CD1c-positive myeloid dendritic cell (primary cell): Measurements from ENCODE around the gene LEMD1.
A peak's percentile ranks its signal among the peaks of the same experiment; 100 is the strongest.

Experiments used
- DNase-seq: peaks from one replicate; pipeline ENCODE4 v3.0.0-alpha.2; 2016; ENCODE audit errors: extremely low spot score

Gene LEMD1

GRCh38 chr1:205421798-205422197 lies at the start of gene LEMD1:
LEMD1 (minus strand) TSS chr1:205422056; CDS start chr1:205420536, 1,520 bp downstream.
- no peak for DNase-seq

GRCh38 chr1:205470131-205470530 lies 48.3 kb upstream of the LEMD1 start:
- no peak for DNase-seq

DNA sequence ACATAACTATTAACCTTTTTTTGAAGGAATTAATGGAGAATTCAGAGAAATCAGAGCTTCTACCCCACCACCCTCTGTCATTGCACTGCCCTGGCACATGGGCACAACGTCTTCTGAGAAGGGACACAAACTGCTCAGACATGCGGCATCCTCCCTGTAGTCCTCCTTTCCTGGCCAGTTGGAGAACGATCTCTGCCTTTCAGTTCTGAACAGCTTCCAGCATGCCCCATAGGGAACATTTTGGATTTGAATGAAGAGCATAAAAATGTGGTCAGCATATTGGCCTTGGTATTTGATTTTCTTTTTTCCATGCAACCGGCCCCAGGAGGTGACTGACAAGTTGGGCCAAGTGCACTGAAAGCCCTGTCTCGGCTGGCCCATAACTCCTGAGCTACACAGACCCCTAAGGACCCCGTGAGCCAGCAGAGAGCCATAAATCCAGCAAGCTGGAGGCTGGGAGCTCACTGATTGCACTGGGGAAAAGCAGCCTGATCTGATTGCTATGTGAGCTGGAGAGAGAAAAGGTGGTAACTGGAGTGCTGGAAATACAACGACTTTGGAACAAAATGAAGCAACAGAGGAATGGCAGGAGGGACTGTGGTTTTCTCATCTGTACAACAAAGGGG lies 44.9 kb upstream of the LEMD1 start:
- no peak for DNase-seq

DNA sequence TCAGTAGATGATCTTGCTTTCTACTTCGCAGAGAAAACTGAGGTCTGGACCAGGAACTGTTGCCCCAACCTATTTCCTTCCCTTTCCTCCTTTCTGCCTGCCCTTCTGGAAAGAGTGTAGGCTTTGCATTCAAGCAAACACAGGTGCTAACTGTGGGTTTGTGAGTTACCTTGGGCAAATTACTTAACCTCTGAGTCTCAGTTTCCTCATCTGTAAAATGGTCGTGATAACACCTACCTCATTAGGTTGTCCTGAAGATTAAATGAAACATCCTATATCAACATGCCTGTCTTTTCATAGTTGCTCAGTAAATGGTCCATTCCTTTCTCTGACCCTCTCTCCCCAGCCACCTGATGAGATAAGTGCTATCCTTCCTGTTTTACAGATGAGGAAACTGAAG lies 43.5 kb upstream of the LEMD1 start:
- no peak for DNase-seq

DNA sequence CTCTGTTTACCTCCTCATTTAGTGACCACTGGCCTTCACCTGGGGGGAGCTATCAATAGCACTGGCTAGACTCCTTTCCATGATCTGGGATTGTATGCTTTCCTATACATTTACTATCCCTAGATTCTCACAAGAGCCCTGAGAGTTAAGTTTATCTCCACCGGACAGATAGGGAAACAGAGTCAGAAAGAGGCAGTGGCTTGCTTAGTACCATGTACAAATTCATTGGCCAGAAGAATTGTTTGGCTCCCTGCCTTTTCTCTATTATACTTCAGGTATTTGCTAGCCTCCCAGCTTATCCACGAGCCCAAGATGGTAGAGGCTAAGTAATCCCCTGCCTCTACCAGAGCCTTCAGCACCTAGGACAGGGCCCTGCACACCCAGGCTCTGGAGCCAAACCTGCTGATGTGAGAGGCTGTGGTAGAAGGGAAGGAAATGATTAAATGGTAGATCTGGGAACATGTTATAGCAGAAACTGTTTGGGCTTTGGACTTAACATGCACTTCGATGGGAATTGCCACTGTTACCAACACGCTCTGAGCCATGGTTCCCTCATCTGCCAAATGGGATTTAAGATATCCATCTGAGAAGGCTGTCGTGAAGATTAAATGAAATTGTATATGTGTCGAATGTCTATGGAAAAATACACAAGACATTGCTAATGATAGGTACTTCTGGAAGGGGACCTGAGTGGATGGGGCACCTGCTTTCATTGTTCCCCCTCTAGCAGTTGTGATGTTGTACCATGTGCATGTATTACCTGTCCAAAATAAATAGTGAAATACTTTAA lies 37.1 kb upstream of the LEMD1 start:
- peak; percentile 17 for DNase-seq

GRCh38 chr1:205456868-205457745 lies 35.3 kb upstream of the LEMD1 start:
- DNase-seq: no peak

- no peak for DNase-seq
These were observed 34.6 kb upstream of the LEMD1 start for GRCh38 chr1:205456383-205456867.

DNA sequence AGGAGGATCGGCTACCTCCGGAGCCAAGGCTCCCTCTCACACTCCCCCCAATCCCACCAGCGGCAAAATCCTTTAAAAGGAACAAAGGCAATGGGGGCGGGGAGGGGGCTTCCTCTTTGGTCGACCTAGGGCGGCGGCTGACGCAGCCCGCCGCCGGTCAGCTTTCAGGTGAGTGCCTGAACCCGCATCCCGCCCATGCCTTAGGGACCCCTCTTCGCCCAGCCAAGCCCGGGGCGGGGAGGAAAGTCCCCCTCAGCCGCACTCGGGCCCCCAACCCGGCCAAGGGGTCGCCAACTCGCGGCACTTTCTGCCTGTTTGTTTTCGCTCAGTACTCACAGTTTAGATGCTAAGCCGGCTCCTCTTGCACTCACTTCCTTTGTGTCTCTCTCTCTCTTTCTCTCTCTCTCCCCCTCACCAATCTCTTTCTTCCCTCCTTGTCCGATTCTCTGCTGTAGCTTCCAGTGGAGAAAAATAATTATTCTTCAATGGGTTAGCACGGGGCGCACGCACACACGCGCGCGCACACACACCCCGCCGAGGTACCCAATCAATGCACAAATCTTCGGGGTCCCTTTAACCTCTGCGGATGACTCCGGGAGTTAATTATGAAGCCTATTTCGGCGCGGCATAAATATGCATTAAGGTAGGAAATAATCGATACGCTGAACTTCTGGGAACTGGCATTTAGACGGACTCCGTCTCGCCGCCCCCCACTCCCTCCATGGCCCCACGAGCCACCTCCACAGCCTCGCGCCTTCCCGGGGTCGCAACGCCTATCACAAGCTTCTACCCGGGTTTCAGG lies 33.9 kb upstream of the LEMD1 start, which contains the start of gene BLACAT1:
Gene BLACAT1, minus strand, starts transcription at position 465 of the 802 bp plus-strand sequence.
- no peak for DNase-seq

- DNase-seq: no peak
These were observed 33.1 kb upstream of the LEMD1 start for GRCh38 chr1:205454903-205455335.

GRCh38 chr1:205453466-205453865 lies 31.6 kb upstream of the LEMD1 start:
- DNase-seq: no peak

DNA sequence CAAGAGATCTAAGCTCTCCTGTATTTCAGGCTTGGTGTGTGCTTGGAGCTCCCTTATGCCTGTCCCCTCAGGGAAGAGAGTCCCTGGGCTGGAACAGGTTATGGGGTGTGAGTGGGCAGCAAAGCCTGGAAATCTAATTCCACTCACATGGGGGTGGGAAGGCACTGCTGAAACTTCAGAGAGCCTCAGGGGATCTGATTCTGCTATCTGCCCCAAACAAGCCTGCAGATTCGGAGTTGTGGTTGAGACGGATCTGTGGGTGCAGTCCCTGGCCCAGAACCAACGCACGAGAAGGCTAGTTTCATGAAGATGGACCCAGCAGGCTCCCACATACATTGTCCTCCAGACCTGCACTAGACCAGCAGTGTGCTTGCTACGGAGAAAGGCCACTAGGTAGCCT lies 31.1 kb upstream of the LEMD1 start:
- no peak for DNase-seq

- no peak for DNase-seq
These were observed 30.5 kb upstream of the LEMD1 start for GRCh38 chr1:205452364-205452763.

DNA sequence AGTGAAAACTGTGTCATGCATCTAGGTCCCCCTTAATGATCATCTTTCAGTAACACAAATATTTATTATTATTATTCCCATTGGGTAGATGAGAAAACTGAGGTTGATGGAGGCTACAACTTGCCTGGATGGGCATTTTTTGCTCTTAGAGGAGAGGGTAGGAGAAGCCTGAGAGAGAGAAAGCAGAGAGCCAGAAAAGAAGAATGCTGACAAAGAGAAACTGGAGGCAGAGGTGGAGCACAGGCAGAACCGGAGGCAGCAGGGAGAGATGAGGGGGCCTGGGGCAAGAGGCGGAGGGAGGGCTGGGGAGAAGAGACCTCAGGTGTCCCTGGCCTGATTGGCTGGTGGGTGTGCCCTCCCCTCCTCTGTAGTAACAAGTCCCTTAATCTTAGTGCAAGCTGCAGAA lies 29.9 kb upstream of the LEMD1 start:
- DNase-seq: no peak

GRCh38 chr1:205451202-205451601 lies 29.3 kb upstream of the LEMD1 start:
- no peak for DNase-seq

GRCh38 chr1:205450448-205450847 lies 28.6 kb upstream of the LEMD1 start:
- no peak for DNase-seq

DNA sequence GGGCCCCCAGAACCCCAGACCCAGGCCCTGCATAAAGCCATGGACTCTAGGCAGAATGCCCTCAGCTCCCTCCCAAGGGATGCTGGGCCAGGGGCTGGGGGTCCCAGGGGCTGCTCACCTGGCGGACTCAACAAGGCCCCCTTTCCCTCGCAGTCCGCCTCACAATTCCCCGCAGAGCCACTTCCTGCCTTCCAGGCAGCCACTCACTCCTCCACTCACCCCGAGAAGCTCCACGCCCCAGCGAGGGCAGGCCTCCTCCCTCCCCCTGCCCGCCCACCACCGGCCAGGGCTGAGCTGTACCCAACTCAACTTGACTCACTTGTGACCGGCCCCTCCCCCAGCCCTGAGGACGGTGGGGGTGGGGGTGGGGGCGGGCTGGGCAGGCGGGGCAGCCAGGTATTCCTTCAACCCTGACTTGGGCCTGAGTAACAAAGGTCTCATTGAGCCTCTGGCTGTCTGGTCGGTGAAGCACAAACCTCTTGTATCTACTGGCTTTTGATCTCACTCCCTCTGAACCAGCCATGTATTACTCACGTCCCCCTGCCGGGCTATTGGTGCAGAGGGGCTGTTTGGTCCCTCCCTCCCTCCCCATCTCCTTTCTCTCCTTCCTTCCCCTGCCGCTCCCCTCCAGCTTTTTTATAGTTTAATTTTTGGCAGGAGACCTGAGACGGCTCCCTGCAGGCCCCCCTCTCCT lies 28.0 kb upstream of the LEMD1 start:
- no peak for DNase-seq

DNA sequence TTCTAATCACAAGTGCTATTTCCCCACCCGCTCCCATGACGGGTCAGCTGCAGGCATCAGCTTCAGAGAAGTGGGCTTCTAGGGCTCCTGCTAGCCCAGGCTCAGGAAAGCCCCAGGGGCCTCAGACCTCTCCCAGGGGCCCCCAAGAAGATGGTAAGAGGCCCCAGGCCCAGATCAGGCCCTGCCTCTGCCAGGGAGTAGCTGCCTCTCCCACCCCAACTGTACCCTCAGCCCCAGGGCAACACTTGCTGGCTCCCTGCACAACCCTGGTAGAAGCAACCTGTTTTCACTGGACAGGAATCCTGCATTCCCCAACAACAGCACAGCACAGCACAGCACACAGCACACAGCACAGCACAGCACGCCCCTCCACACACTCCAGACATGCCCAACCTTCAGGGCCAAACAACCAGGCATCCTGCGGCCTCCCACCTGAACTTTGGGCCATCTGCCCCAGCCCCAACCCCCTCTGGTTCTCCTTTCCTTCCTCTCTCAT lies 27.4 kb upstream of the LEMD1 start:
- DNase-seq: no peak

GRCh38 chr1:205448540-205449253 lies 26.8 kb upstream of the LEMD1 start:
- DNase-seq: no peak

DNA sequence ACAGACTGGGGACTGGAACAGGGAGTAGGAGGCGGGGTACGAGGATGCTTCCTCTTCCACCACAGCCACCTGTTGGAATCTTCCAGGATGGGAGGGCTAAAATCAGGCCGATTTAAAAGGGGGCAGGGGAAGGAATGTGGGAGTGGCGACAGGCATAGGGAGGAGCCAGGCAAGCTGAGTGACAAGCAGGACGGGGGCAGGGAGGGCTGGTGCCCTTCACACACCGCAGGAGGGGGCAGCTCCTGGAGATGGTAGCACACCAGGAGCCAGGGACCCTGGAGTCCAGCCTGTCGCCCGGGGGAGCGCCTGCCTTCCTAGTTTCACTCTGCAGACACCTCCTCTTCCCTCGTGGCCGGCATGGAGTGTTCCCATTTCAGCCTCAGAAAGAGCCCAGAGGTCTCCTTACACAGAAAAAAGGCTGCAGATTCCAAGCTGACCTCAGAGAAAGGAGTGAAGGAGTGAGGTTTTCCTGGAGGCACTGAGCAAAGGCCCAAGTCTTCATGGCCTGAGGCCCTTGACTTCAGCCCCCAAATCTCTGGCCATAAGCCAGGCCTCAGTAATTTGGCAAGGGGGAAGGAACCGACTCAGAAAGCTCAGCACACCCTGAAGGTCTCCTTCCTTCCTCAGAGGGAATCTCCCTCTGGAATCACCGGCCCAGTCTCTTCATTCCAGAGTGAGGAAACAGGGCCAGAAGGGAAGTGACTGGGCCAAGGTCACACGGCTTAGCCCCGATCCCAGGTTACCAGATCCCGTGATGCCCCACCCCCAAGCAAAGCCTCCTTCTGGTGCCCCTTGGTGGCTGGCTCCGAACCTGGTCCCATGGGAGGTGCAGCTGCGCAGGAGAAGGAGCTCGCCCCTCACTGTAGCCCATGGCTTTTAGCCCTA lies 25.8 kb upstream of the LEMD1 start:
- no peak for DNase-seq
